HepG2 (cell line): ENCODE data around the gene CBX6. TPM values are rescaled to one million over a fixed set of nuclear protein-coding genes. Genes with fewer than 3 reads are reported as not detected.

Source experiments
- ATAC-seq: fragments of 200-7000 bp; cut with Tn5 transposase; 3 replicates; pipeline ENCODE4 v1.9.1; 2020; ENCODE audit warnings: mild to moderate bottlenecking, moderate library complexity
- BruUV-seq: library from RNA; stranded (reverse); fragments of 400-500 nt; replicated peaks from 2 replicates; lab custom pipeline; 2021; lab: Mats Ljungman, UMichigan
- CTCF ChIA-PET: fragments of 300-600 bp; formaldehyde crosslinking; extraction: SDS; loops from one replicate; lab custom pipeline; 2021; ENCODE audit warnings: low total read pairs, inconsistent platforms, low intra/inter-chr PET ratio; lab: Yijun Ruan, JAX
- POLR2A ChIA-PET: fragments of 350-600 bp; sonication (Branson Sonifier 250); formaldehyde crosslinking; loops from one replicate; lab custom pipeline; 2020; ENCODE audit warnings: antibody characterized with exemption, inconsistent platforms; lab: Yijun Ruan, JAX
- DNase-seq: peaks from one replicate; pipeline ENCODE4 v3.0.0-alpha.2; 2015; ENCODE audit warnings: low spot score
- FAIRE-seq: peaks from 3 replicates; lab custom pipeline; 2011; peaks lifted over from hg19 to GRCh38; lab: Jason Lieb, UNC
- H2AFZ ChIP-seq: one replicate; pipeline ENCODE4 v1.6.1; 2011; ENCODE audit warnings: low read length, inconsistent platforms
- H3K27ac ChIP-seq: fragments of 300-600 bp; 3 replicates; pipeline ENCODE4 v1.8.0; 2011; ENCODE audit warnings: mixed run types, mild to moderate bottlenecking, mixed read lengths, low read length, inconsistent platforms; ENCODE audit not compliant: insufficient read depth; ENCODE audit errors: extremely low read length
- H3K27me3 ChIP-seq, 2 experiments: fragments of 200-600 bp in 1 of 2; 2 replicates in 1 of 2; 3 replicates in 1 of 2; pipeline versions ENCODE4 v1.6.0 to v1.8.0; 2011; ENCODE audit warnings: low read length in 2 of 2, mild to moderate bottlenecking in 2 of 2, moderate library complexity in 2 of 2, inconsistent platforms in 1 of 2; ENCODE audit not compliant: insufficient read depth in 2 of 2, control insufficient read depth in 1 of 2
- H3K36me3 ChIP-seq, 2 experiments: fragments of 200-600 bp in 1 of 2; replicated peaks in 1 of 2; 2 replicates in 1 of 2; 3 replicates in 1 of 2; pipeline versions ENCODE4 v1.5.1 to v1.8.0; 2011; ENCODE audit warnings: low read length in 2 of 2, inconsistent platforms in 1 of 2; ENCODE audit not compliant: insufficient read depth in 2 of 2, control insufficient read depth in 1 of 2
- H3K4me1 ChIP-seq: 2 replicates; pipeline ENCODE4 v1.5.1; 2012; ENCODE audit warnings: low read length, inconsistent platforms; ENCODE audit not compliant: insufficient read depth
- H3K4me2 ChIP-seq: 2 replicates; pipeline ENCODE4 v1.6.0; 2011; ENCODE audit warnings: low read depth, low read length, inconsistent platforms
- H3K4me3 ChIP-seq, 3 experiments: fragments of 200-600 bp in 1 of 3; sonication (generic), shearing (Covaris generic) in 1 of 3; replicated peaks in 1 of 3; 2 replicates each; pipeline ENCODE4 v1.5.1; 2011 to 2016; ENCODE audit warnings: low read length in 3 of 3, inconsistent platforms in 2 of 3, low read depth in 2 of 3, mild to moderate bottlenecking in 2 of 3, control low read depth in 1 of 3, mixed read lengths in 1 of 3; ENCODE audit not compliant: insufficient read depth in 1 of 3
- H3K79me2 ChIP-seq: one replicate; pipeline ENCODE4 v1.6.1; 2011; ENCODE audit warnings: low read length, inconsistent platforms; ENCODE audit not compliant: insufficient read depth
- H3K9ac ChIP-seq: 2 replicates; pipeline ENCODE4 v1.6.0; 2011; ENCODE audit warnings: mild to moderate bottlenecking, low read depth, low read length, inconsistent platforms; ENCODE audit not compliant: insufficient read depth
- H3K9me3 ChIP-seq: 2 replicates; pipeline ENCODE4 v1.5.1; 2012; ENCODE audit warnings: mild to moderate bottlenecking, low read length
- H4K20me1 ChIP-seq: 2 replicates; pipeline ENCODE4 v1.6.0; 2011; ENCODE audit warnings: inconsistent platforms, mild to moderate bottlenecking, low read length, moderate library complexity; ENCODE audit not compliant: insufficient read depth
- BORCS8-MEF2B ChIP-seq: sonication (generic); formaldehyde crosslinking; IDR thresholded peaks from 2 replicates; pipeline ENCODE4 v1.8.0; 2022; ENCODE audit warnings: mild to moderate bottlenecking, missing genetic modification reagents
- FOXC1 ChIP-seq: sonication (generic); formaldehyde crosslinking; IDR thresholded peaks from 2 replicates; pipeline ENCODE4 v1.8.0; 2022; ENCODE audit warnings: mild to moderate bottlenecking, missing genetic modification reagents, borderline replicate concordance
- GABPB1 ChIP-seq: IDR thresholded peaks from 2 replicates; pipeline ENCODE4 v1.6.1; 2016; ENCODE audit warnings: mild to moderate bottlenecking, missing genetic modification reagents, moderate library complexity, missing compliant biosample characterization
- RNF2 ChIP-seq: fragments of 450-650 bp; conservative IDR thresholded peaks from 2 replicates; pipeline ENCODE4 v1.6.1; 2016; ENCODE audit warnings: low read depth
- SIX1 ChIP-seq: sonication (generic); formaldehyde crosslinking; IDR thresholded peaks from 2 replicates; pipeline ENCODE4 v1.4.0; 2020; ENCODE audit warnings: missing genetic modification reagents, borderline replicate concordance
- SMC3 ChIP-seq: IDR thresholded peaks from 2 replicates; pipeline ENCODE4 v1.6.1; 2011; ENCODE audit warnings: low read length, improper control_type of control experiment
- SRF ChIP-seq: IDR thresholded peaks from 2 replicates; pipeline ENCODE4 v1.6.1; 2011; ENCODE audit warnings: mild to moderate bottlenecking, low read depth, low read length, moderate library complexity
- ZFYVE20 ChIP-seq: sonication (generic); formaldehyde crosslinking; IDR thresholded peaks from 2 replicates; pipeline ENCODE4 v1.8.0; 2023; ENCODE audit warnings: low read depth, mild to moderate bottlenecking, moderate library complexity, missing genetic modification reagents, borderline replicate concordance
- ZMYM2 ChIP-seq: sonication (generic); formaldehyde crosslinking; IDR thresholded peaks from 2 replicates; pipeline ENCODE4 v1.8.0; 2022; ENCODE audit warnings: mild to moderate bottlenecking, missing genetic modification reagents
- ZNF138 ChIP-seq: sonication (generic); formaldehyde crosslinking; IDR thresholded peaks from 2 replicates; pipeline ENCODE4 v1.5.0; 2020; ENCODE audit warnings: mild to moderate bottlenecking, low read depth, missing genetic modification reagents
- ZNF225 ChIP-seq: sonication (generic); formaldehyde crosslinking; IDR thresholded peaks from 2 replicates; pipeline ENCODE4 v1.4.0; 2020; ENCODE audit warnings: mild to moderate bottlenecking, missing genetic modification reagents
- ZNF737 ChIP-seq: sonication (generic); formaldehyde crosslinking; IDR thresholded peaks from 2 replicates; pipeline ENCODE4 v1.5.0; 2020; ENCODE audit warnings: missing genetic modification reagents, mild to moderate bottlenecking, borderline replicate concordance
- ZNF816 ChIP-seq: sonication (generic); formaldehyde crosslinking; IDR thresholded peaks from 2 replicates; pipeline ENCODE4 v1.8.0; 2022; ENCODE audit warnings: missing genetic modification reagents, mild to moderate bottlenecking, borderline replicate concordance
- ZSCAN9 ChIP-seq: IDR thresholded peaks from 2 replicates; pipeline ENCODE4 v1.6.1; 2016; ENCODE audit warnings: borderline replicate concordance
- WGBS: methylation state at CpG from one replicate; pipeline ENCODE4 v1.1.6; 2017; ENCODE audit warnings: low lambda C conversion rate; 5-methylcytosine and 5-hydroxymethylcytosine counted together
- in situ Hi-C: cut with HindIII; loops from 2 replicates; pipeline ENCODE4 v1.10.0; 2017; ENCODE audit warnings: low pct_unique_long_range_greater_than_20kb; ENCODE audit not compliant: extremely low pct_ligation_motif_present
- intact Hi-C: fragments of 100-400 bp; cut with micrococcal nuclease; formaldehyde crosslinking; loops from one replicate; pipeline ENCODE4 v1.10.0; 2022; ENCODE audit not compliant: unreplicated experiment
- polyA plus RNA-seq, 8 experiments: library from polyadenylated mRNA; depleted of rRNA in 3 of 8; stranded (reverse) in 7 of 8; unstranded in 1 of 8; fragments of >200 nt; fragmentation: Illumina TruSeq in 4 of 8; extraction: Trizol in 4 of 8; gene quantifications; 2 replicates each; pipeline versions ENCODE4 v1.2.1 to v1.2.3, GENCODE V29; 2011 to 2016; ENCODE audit warnings: low read depth in 4 of 8, missing spikeins in 1 of 8, mixed read lengths in 1 of 8; ENCODE audit not compliant: insufficient read depth in 1 of 8
- total RNA-seq, 5 experiments: library from RNA; depleted of rRNA; stranded (reverse); fragments of >200 nt; fragmentation: Illumina TruSeq; extraction: Trizol; gene quantifications; 2 replicates each; pipeline ENCODE4 v1.2.3, GENCODE V29; 2016; ENCODE audit warnings: low read depth in 1 of 5
- TF ChIP-seq, protein P1 (sequence below): sonication (generic); formaldehyde crosslinking; IDR thresholded peaks from 2 replicates; pipeline ENCODE4 v1.5.0; 2020; ENCODE audit warnings: mild to moderate bottlenecking, missing genetic modification reagents, moderate library complexity
- TF ChIP-seq, protein P2 (sequence below): sonication (generic); formaldehyde crosslinking; IDR thresholded peaks from 2 replicates; pipeline ENCODE4 v1.4.0; 2020; ENCODE audit warnings: missing genetic modification reagents, low read depth, mild to moderate bottlenecking, borderline replicate concordance
- TF ChIP-seq, protein P3 (sequence below): sonication (generic); formaldehyde crosslinking; IDR thresholded peaks from 2 replicates; pipeline ENCODE4 v1.8.1; 2023; ENCODE audit warnings: mild to moderate bottlenecking, missing genetic modification reagents
- TF ChIP-seq, protein P4 (sequence below): sonication (generic); formaldehyde crosslinking; IDR thresholded peaks from 2 replicates; pipeline ENCODE4 v1.8.1; 2022; ENCODE audit warnings: mild to moderate bottlenecking, missing genetic modification reagents

CBX6 gene
- total and polyA plus RNA-seq, 2 of the 13 experiments (the other 11 are each of a cell fraction or from before 2014, with no cell fraction given) = 1.7 to 6.5 TPM

- no TSS peak for BruUV-seq
- intact Hi-C loops = no loop called here
- FAIRE-seq = no peak
- no peak for DNase-seq
- Histone ChIP-seq H2AFZ (no peak overlapping the region), H3K36me3 (no peaks in the 10 kb centered on the region), H3K9ac (no peak overlapping the region)
- in situ Hi-C loops = no loop called here
- TF ChIP-seq ZNF138 (CRISPR knock-in tag) (no peak), SRF (no peak), RNF2 (no peak), BORCS8-MEF2B (CRISPR knock-in tag) (no peak), SIX1 (CRISPR knock-in tag) (no peak), ZNF737 (CRISPR knock-in tag) (no peak), ZNF816 (no peak), ZFYVE20 (CRISPR knock-in tag) (no peak), ZSCAN9 (CRISPR knock-in tag) (no peak), ZMYM2 (CRISPR knock-in tag) (no peak), SMC3 (no peak), ZNF225 (CRISPR knock-in tag) (no peak), GABPB1 (CRISPR knock-in tag) (no peak), FOXC1 (no peak)
- TF ChIP-seq, protein P1, sequence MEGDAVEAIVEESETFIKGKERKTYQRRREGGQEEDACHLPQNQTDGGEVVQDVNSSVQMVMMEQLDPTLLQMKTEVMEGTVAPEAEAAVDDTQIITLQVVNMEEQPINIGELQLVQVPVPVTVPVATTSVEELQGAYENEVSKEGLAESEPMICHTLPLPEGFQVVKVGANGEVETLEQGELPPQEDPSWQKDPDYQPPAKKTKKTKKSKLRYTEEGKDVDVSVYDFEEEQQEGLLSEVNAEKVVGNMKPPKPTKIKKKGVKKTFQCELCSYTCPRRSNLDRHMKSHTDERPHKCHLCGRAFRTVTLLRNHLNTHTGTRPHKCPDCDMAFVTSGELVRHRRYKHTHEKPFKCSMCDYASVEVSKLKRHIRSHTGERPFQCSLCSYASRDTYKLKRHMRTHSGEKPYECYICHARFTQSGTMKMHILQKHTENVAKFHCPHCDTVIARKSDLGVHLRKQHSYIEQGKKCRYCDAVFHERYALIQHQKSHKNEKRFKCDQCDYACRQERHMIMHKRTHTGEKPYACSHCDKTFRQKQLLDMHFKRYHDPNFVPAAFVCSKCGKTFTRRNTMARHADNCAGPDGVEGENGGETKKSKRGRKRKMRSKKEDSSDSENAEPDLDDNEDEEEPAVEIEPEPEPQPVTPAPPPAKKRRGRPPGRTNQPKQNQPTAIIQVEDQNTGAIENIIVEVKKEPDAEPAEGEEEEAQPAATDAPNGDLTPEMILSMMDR (CRISPR knock-in tag) = no peak
- TF ChIP-seq, protein P2, sequence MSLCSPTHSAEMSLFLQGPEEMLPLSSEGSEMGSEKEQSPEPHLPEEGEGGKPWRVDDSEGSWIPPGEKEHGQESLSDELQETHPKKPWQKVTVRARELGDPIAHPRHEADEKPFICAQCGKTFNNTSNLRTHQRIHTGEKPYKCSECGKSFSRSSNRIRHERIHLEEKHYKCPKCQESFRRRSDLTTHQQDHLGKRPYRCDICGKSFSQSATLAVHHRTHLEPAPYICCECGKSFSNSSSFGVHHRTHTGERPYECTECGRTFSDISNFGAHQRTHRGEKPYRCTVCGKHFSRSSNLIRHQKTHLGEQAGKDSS = no peak
- TF ChIP-seq, protein P3, sequence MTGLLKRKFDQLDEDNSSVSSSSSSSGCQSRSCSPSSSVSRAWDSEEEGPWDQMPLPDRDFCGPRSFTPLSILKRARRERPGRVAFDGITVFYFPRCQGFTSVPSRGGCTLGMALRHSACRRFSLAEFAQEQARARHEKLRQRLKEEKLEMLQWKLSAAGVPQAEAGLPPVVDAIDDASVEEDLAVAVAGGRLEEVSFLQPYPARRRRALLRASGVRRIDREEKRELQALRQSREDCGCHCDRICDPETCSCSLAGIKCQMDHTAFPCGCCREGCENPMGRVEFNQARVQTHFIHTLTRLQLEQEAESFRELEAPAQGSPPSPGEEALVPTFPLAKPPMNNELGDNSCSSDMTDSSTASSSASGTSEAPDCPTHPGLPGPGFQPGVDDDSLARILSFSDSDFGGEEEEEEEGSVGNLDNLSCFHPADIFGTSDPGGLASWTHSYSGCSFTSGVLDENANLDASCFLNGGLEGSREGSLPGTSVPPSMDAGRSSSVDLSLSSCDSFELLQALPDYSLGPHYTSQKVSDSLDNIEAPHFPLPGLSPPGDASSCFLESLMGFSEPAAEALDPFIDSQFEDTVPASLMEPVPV = no peak
- TF ChIP-seq, protein P4, sequence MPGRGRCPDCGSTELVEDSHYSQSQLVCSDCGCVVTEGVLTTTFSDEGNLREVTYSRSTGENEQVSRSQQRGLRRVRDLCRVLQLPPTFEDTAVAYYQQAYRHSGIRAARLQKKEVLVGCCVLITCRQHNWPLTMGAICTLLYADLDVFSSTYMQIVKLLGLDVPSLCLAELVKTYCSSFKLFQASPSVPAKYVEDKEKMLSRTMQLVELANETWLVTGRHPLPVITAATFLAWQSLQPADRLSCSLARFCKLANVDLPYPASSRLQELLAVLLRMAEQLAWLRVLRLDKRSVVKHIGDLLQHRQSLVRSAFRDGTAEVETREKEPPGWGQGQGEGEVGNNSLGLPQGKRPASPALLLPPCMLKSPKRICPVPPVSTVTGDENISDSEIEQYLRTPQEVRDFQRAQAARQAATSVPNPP = no peak
- TF ChIP-seq, all 625 proteins: peak for 0
- ChIA-PET CTCF (no interaction called here), POLR2A (interaction anchor here (1.2 kb wide), 1 partner anchor 14 kb away, joined by 3 read pairs; no protein-coding TSS in a partner anchor)
- Histone ChIP-seq H4K20me1 (no peaks in the 10 kb centered on the region), H3K4me1 (peaks cover 13% of the 10 kb centered on the region), H3K4me2 (no peak overlapping the region), H3K27ac (no peak overlapping the region), H3K27me3 (peaks cover 5 to 46% of the 10 kb centered on the region in 2 experiments; a peak in 3 of 5 replicates), H3K79me2 (no peaks in the 10 kb centered on the region), H3K4me3 (no peak overlapping the region), H3K9me3 (no peaks in the 10 kb centered on the region)
- ATAC-seq = no peak
- 36% methylated on average over 8 of the region's 9 CpGs for WGBS
Observed at GRCh38 chr22:38853196-38853651, 18.8 kb downstream of the CBX6 start.
